KOPT-K1 (cell line): ENCODE measurements around the gene ZNF140.

ENCODE experiments used
- H3K27ac ChIP-seq: fragments of 200-600 bp; sonication (generic); 2 replicates; pipeline ENCODE4 v1.5.1; 2016; ENCODE audit warnings: antibody characterized with exemption, mild to moderate bottlenecking, low read depth, low read length; ENCODE audit not compliant: poor library complexity, severe bottlenecking
- H3K36me3 ChIP-seq: fragments of 200-600 bp; sonication (generic); 2 replicates; pipeline ENCODE4 v1.5.1; 2017; ENCODE audit warnings: antibody characterized with exemption, mild to moderate bottlenecking, low read length, moderate library complexity; ENCODE audit not compliant: insufficient read depth
- H3K9me3 ChIP-seq: fragments of 200-600 bp; sonication (generic); 2 replicates; pipeline ENCODE4 v1.5.1; 2017; ENCODE audit warnings: antibody characterized with exemption, low read length, mild to moderate bottlenecking; ENCODE audit not compliant: insufficient read depth, poor library complexity, severe bottlenecking

ZNF140 gene

DNA sequence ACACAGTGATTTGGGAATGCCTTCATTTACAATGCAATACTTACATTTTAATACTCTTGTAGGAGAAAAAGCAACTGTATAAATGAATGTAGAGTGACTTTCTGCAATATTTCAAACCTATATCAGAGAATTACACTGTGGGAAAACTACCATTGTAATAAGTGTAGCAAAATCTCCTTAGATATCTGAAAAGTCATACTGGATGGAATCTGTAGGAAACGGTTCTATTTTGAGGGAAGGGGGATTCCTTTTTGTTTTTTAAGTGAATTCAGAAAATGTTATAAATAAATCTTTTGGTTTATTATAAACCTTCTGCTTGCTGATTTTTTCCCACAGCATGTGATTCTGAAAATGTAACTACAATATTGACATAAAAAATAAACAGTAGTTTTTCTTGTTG lies 26.4 kb downstream of the ZNF140 start:
- H3K27ac ChIP-seq: no peak overlapping the region
- H3K9me3 ChIP-seq: peaks cover 100% of the 10 kb centered on the region
- peaks cover 88% of the 10 kb centered on the region for H3K36me3 ChIP-seq

DNA sequence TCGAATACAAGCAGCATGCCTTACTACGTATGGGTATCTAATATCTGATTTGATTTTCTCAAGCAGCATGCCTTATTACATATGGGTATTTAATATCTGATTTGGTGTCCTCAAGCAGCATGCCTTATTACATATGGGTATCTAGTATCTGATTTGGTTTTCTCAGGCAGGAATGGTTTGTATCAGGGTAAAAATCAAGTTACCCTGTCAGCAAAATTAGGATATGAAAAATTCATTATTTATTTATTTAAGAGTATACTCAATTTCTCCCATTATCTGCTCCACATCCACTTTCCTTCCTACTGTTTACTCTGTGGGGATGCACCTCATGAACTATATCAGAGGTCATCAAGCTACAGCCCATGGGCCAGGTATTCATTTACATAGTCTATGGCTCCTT lies 27.4 kb downstream of the ZNF140 start:
- Histone ChIP-seq H3K9me3 (peaks cover 98% of the 10 kb centered on the region), H3K36me3 (peaks cover 78% of the 10 kb centered on the region), H3K27ac (no peak overlapping the region)

DNA sequence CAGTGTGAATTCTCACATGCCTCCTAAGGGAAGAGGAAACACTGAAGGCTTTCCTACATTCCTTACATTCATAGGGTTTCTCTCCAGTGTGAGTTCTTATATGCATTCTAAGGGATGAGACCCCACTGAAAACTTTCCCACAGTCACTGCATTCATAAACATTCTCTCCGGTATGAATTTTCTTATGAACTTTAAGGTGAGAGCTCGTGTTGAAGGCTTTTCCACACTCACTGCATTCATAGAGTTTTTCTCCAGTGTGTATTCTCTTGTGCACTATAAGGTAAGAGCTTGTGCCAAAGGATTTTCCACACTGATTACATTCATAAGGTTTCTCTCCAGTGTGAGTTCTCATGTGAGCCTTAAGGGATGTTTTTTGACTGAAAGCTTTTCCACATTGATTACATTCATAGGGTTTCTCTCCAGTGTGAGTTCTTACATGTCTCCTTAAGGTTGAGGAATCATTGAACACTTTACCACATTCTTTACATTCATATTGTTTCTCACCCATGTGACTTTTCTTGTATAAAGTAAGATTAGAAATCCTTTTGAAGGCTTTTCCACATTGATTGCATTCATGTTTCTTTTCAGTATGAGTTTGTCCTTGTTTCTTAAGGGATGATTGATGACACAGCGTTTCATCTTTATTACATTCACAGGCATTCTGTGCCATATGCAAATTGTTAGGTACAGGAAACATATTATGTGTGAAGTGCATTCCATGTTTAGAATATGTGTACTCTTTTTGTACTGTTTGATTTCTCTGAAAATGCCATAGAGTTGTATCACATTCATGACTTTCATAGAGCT lies 39.9 kb downstream of the ZNF140 start:
- H3K27ac ChIP-seq: no peak overlapping the region
- peaks cover 100% of the 10 kb centered on the region for H3K9me3 ChIP-seq
- H3K36me3 ChIP-seq: peaks cover 91% of the 10 kb centered on the region

DNA sequence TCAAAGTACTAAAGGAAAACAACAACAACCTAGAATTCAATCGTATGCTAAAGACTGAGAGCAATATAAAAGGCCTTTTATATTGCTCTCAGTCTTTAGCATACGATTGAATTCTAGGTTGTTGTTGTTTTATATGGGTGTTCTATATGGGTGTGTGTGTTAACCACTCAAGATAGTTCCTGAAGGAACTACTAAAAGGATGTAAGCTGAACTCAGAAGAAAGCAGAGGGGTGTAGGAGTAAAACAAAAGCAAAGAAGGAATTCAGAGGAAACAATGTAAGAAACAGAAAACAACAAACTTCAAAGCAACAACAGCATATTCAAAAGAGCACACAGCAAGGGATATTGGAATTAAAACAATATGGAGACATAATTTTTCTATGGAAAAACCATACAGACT lies 44.0 kb downstream of the ZNF140 start:
- Histone ChIP-seq H3K36me3 (peaks cover 87% of the 10 kb centered on the region), H3K27ac (no peak overlapping the region), H3K9me3 (peaks cover 98% of the 10 kb centered on the region)

DNA sequence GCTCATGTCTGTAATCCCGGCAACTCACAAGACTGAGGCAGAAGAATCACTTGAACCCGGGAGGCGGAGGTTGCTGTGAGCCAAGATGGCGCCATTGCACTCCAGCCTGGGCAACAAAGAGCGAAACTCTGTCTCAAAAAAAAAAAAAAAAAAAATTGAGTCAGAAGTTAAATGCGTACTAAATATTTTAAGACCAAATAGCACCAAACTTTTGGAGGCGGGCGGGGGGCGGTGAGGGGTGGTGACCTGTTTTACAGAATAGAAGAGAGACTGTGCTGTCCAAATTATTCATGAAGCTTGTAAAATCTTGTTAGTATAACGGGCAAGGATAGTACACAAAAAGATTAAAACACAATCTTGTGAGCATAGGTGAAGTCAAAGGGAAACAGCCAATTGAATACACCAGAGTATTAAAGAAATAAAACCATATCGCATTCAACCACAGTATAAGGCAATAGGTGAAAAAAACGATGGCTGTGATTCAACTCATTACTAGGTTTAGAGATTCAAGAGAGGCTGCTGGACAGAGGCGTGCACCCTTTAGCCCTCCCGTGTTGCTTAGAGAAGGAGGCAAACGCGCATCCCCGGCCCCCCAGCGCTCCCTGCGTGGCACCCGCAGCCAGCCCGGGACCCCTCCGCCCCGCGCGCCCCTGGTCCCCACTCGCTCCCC lies 48.8 kb downstream of the ZNF140 start:
- Histone ChIP-seq H3K9me3 (peaks cover 83% of the 10 kb centered on the region), H3K36me3 (peaks cover 66% of the 10 kb centered on the region), H3K27ac (peak overlapping the region; percentile 82)

DNA sequence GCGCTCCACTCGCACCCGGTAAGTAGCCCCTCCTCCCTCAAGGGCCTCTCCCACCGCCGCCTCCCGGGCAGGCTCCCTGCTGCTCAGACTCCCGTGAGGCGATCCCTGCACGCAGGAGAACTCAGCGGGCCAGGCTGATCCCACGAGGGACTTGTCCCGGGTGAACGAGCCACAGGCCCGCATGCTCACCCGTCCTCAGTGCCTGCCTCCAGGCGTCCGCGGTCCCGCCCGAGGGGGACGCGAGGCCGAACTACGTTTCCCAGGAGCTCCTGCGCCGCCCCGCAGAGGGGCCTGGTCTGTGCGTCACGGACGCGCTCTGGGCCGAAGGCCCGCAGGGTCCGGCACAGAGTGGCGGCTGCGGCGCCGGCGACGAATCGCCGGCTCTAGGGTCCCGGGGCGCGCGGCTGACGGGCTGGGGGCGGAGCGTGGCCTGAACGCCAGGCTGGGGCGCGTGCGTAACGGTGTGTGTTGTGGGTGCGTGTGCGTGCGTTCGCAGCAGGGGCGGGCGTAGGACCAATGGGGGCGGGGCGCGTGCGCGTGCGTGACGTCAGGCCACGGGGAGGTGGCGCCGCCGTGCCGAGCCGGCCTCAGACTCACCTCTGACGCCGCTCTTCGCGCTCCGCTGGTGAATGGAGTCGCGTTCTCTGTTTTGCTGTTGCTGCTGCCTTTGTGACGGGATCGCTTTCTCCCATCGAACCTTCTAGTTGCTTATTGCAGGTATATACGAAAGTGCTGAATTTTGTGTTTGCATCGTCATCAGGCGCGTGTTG lies 49.5 kb downstream of the ZNF140 start, which contains the start of the genes ZNF10 and ZNF891:
ZNF10 (plus strand) TSS at position 590 of the 770 bp plus-strand sequence. CDS start 13,866 bp downstream, outside the sequence.
ZNF891 (minus strand) TSS at position 237 of the 770 bp plus-strand sequence. CDS start 8,356 bp downstream, outside the sequence.
- Histone ChIP-seq H3K36me3 (peaks cover 66% of the 10 kb centered on the region), H3K27ac (peak within 1 kb of the TSS; percentile 82), H3K9me3 (peaks cover 83% of the 10 kb centered on the region)

DNA sequence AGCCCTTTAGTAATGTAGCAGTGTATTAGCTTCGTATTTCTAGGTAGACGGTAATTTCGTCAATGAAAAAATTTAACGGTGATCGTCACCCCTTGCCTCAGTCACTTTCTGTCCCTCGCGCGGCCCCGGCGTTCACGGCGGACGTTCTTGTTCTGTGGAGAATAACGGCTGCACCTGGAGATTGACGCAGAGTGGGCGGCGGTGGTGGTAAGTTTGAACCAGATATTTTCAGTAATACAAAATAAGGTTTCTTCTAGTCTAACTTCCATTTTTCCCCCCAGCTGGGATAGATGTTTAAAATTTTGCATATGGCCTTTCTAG lies 50.0 kb downstream of the ZNF140 start:
- Histone ChIP-seq H3K27ac (peak overlapping the region; percentile 82), H3K9me3 (peaks cover 83% of the 10 kb centered on the region), H3K36me3 (peaks cover 66% of the 10 kb centered on the region)

DNA sequence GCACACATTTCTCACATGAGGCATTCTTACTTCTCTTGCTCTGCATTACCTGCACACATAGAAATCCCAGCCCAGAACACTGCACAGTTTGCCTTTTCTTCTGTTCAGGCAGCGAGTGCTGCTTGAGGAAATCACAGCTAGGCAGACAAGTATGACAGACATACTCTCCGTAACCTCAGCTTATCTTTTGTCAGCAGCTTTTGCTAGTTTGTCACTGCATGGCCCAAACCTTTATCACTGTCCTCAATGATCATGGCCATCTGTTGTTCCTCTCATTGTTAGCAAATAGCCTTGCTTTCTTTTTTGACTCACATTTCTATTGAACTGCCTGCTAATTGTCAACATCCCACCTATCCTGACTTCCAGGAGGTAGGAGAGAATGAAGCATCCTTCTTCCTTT lies 55.0 kb downstream of the ZNF140 start:
- H3K27ac ChIP-seq: no peak overlapping the region
- H3K36me3 ChIP-seq: peaks cover 85% of the 10 kb centered on the region
- H3K9me3 ChIP-seq: peaks cover 96% of the 10 kb centered on the region

DNA sequence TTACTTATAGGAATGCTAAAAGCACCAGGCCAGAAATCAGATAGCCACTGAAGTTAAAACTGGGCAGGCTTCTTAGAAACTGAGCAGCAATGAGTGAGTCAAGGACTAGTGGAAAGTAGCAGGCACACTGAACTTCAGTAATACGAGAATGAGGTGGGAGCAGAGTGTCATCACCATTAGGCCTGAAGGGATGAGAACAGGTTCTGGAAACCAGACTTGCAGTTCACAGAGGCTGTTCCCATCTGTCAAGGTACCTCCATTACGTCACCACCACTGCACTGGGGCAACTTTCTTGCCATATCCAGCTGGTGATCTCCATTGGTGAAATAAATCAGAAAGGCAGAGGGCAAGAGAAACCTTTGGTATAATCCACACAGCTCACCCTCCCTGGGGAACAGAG lies 65.3 kb downstream of the ZNF140 start:
- Histone ChIP-seq H3K9me3 (peaks cover 99% of the 10 kb centered on the region), H3K27ac (no peak overlapping the region), H3K36me3 (peaks cover 90% of the 10 kb centered on the region)

DNA sequence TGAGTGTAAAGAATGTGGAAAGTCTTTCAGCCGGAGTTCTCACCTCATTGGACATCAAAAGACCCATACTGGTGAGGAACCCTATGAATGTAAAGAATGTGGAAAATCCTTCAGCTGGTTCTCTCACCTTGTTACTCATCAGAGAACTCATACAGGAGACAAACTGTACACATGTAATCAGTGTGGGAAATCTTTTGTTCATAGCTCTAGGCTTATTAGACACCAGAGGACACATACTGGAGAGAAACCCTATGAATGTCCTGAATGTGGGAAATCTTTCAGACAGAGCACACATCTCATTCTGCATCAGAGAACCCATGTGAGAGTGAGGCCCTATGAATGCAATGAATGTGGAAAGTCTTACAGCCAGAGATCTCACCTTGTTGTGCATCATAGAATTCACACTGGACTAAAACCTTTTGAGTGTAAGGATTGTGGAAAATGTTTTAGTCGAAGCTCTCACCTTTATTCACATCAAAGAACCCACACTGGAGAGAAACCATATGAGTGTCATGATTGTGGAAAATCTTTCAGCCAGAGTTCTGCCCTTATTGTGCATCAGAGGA lies 75.5 kb downstream of the ZNF140 start:
- Histone ChIP-seq H3K27ac (no peak overlapping the region), H3K36me3 (peaks cover 82% of the 10 kb centered on the region), H3K9me3 (peaks cover 98% of the 10 kb centered on the region)
